IMR-90 (cell line): Measurements from ENCODE around the gene TLCD2. TPM values are rescaled to one million over a fixed set of nuclear protein-coding genes. Genes with fewer than 3 reads are reported as not detected.

Experiments
- ATAC-seq: fragments of 200-7000 bp; cut with Tn5 transposase; 2 replicates; pipeline ENCODE4 v1.9.1; 2020; ENCODE audit warnings: low read depth, mild to moderate bottlenecking, moderate library complexity
- BruUV-seq: library from RNA; stranded (reverse); fragments of 400-500 nt; replicated peaks from 2 replicates; lab custom pipeline; 2021; lab: Mats Ljungman, UMichigan
- CTCF ChIA-PET: fragments of 300-600 bp; formaldehyde crosslinking; extraction: SDS; loops from one replicate; lab custom pipeline; 2021; ENCODE audit warnings: antibody characterized with exemption; lab: Yijun Ruan, JAX
- POLR2A ChIA-PET: fragments of 300-600 bp; sonication (Branson Sonifier 250); formaldehyde crosslinking; loops from one replicate; lab custom pipeline; 2022; ENCODE audit warnings: antibody characterized with exemption; ENCODE audit not compliant: unreplicated experiment; lab: Charles Lee
- DNase-seq: peaks from one replicate; pipeline ENCODE4 v3.0.0; 2013
- H2AFZ ChIP-seq: replicated peaks from 2 replicates; pipeline ENCODE3; 2013; ENCODE audit warnings: low read length, mild to moderate bottlenecking; ENCODE audit not compliant: poor library complexity
- H2AK5ac ChIP-seq: 2 replicates; pipeline ENCODE4 v1.6.1; 2013; ENCODE audit warnings: low read depth, low read length, inconsistent platforms
- H2AK9ac ChIP-seq: replicated peaks from 2 replicates; pipeline ENCODE3; 2013; ENCODE audit warnings: mild to moderate bottlenecking, low read depth, low read length, moderate library complexity; ENCODE audit not compliant: poor library complexity
- H2BK120ac ChIP-seq: 2 replicates; pipeline ENCODE4 v1.6.1; 2013; ENCODE audit warnings: low read depth, low read length, inconsistent platforms
- H2BK15ac ChIP-seq: 3 replicates; pipeline ENCODE4 v1.6.1; 2013; ENCODE audit warnings: low read depth, low read length, inconsistent platforms
- H2BK20ac ChIP-seq: 2 replicates; pipeline ENCODE4 v1.6.1; 2013; ENCODE audit warnings: low read depth, mild to moderate bottlenecking, inconsistent platforms, low read length, moderate library complexity
- H2BK5ac ChIP-seq: 2 replicates; pipeline ENCODE4 v1.6.1; 2013; ENCODE audit warnings: mild to moderate bottlenecking, low read depth, low read length, inconsistent platforms; ENCODE audit not compliant: poor library complexity, severe bottlenecking
- H3K14ac ChIP-seq: replicated peaks from 2 replicates; pipeline ENCODE4 v1.6.1; 2013; ENCODE audit warnings: low read depth, low read length, inconsistent platforms
- H3K18ac ChIP-seq: 2 replicates; pipeline ENCODE4 v1.6.1; 2013; ENCODE audit warnings: low read depth, low read length, control low read depth
- H3K23ac ChIP-seq: 2 replicates; pipeline ENCODE4 v1.6.1; 2013; ENCODE audit warnings: low read depth, low read length, inconsistent platforms
- H3K27ac ChIP-seq: 2 replicates; pipeline ENCODE4 v1.5.1; 2013; ENCODE audit warnings: mild to moderate bottlenecking, control low read depth, low read length; ENCODE audit not compliant: insufficient read depth
- H3K27me3 ChIP-seq: 2 replicates; pipeline ENCODE4 v1.6.1; 2013; ENCODE audit warnings: low read length; ENCODE audit not compliant: control insufficient read depth, insufficient read depth
- H3K36me3 ChIP-seq: 2 replicates; pipeline ENCODE4 v1.6.1; 2013; ENCODE audit warnings: low read length, mixed read lengths; ENCODE audit not compliant: control insufficient read depth, insufficient read depth
- H3K4ac ChIP-seq: 2 replicates; pipeline ENCODE4 v1.6.1; 2013; ENCODE audit warnings: low read depth, low read length, inconsistent platforms
- H3K4me1 ChIP-seq: 2 replicates; pipeline ENCODE4 v1.6.1; 2013; ENCODE audit warnings: low read length, mixed read lengths; ENCODE audit not compliant: control insufficient read depth, insufficient read depth
- H3K4me2 ChIP-seq: 2 replicates; pipeline ENCODE4 v1.6.1; 2013; ENCODE audit warnings: low read depth, mild to moderate bottlenecking, control low read depth, low read length, moderate library complexity
- H3K4me3 ChIP-seq: 2 replicates; pipeline ENCODE4 v1.5.1; 2013; ENCODE audit warnings: low read depth, mild to moderate bottlenecking, control low read depth, low read length, moderate library complexity; ENCODE audit not compliant: insufficient read depth
- H3K56ac ChIP-seq: 2 replicates; pipeline ENCODE4 v1.6.1; 2013; ENCODE audit warnings: low read length, inconsistent platforms; ENCODE audit not compliant: insufficient read depth; ENCODE audit errors: extremely low read depth
- H3K79me1 ChIP-seq, 2 experiments: 2 replicates each; pipeline ENCODE4 v1.6.1; 2013; ENCODE audit warnings: low read length in 2 of 2, inconsistent platforms in 1 of 2, low read depth in 1 of 2
- H3K9ac ChIP-seq: 2 replicates; pipeline ENCODE4 v1.6.1; 2013; ENCODE audit warnings: low read depth, low read length, control low read depth
- H3K9me1 ChIP-seq: 2 replicates; pipeline ENCODE4 v1.6.1; 2013; ENCODE audit warnings: low read length, inconsistent platforms; ENCODE audit not compliant: insufficient read depth
- H3K9me3 ChIP-seq: 2 replicates; pipeline ENCODE4 v1.6.1; 2013; ENCODE audit warnings: low read length; ENCODE audit not compliant: control insufficient read depth, insufficient read depth
- H4K20me1 ChIP-seq: 2 replicates; pipeline ENCODE4 v1.6.1; 2013; ENCODE audit warnings: low read length, inconsistent platforms; ENCODE audit not compliant: insufficient read depth
- H4K5ac ChIP-seq: 2 replicates; pipeline ENCODE4 v1.6.1; 2013; ENCODE audit warnings: mild to moderate bottlenecking, low read depth, low read length, control low read depth
- H4K8ac ChIP-seq, 2 experiments: 2 replicates each; pipeline ENCODE4 v1.6.1; 2013; ENCODE audit warnings: low read depth in 2 of 2, low read length in 2 of 2, control low read depth in 1 of 2, inconsistent platforms in 1 of 2
- H4K91ac ChIP-seq: 2 replicates; pipeline ENCODE4 v1.6.1; 2013; ENCODE audit warnings: low read depth, low read length, inconsistent platforms; ENCODE audit not compliant: insufficient read depth
- CEBPB ChIP-seq: IDR thresholded peaks from 2 replicates; pipeline ENCODE4 v1.6.1; 2012; ENCODE audit warnings: low read depth, low read length, improper control_type of control experiment
- POLR2A ChIP-seq: IDR thresholded peaks from 2 replicates; pipeline ENCODE4 v1.6.1; 2012; ENCODE audit warnings: mild to moderate bottlenecking, low read depth, low read length
- WGBS, 2 experiments: methylation state at CpG; one replicate each; pipeline versions ENCODE4 v1.1.5 to v1.1.7; 2013; ENCODE audit warnings: missing lambda C conversion rate in 2 of 2; ENCODE audit not compliant: insufficient read length in 1 of 2; ENCODE audit errors: extremely low coverage in 2 of 2; 5-methylcytosine and 5-hydroxymethylcytosine counted together
- dilution Hi-C: fragments of 300-500 bp; cut with HindIII; formaldehyde crosslinking; loops from one replicate; pipeline ENCODE4 v1.14.3; 2018; ENCODE audit warnings: low sequenced_read_pairs; ENCODE audit not compliant: unreplicated experiment
- in situ Hi-C: fragments of 300-500 bp; cut with MboI; formaldehyde crosslinking; loops from 3 replicates; pipeline ENCODE4 v1.14.3; 2019; ENCODE audit warnings: low sequenced_read_pairs, inconsistent platforms, mixed read lengths
- intact Hi-C: fragments of 100-400 bp; cut with micrococcal nuclease; formaldehyde crosslinking; loops from 2 replicates; pipeline ENCODE4 v1.10.0; 2022
- polyA plus RNA-seq, 3 experiments: library from polyadenylated mRNA; depleted of rRNA; stranded (reverse); fragments of >200 nt; gene quantifications; 2 replicates each; pipeline ENCODE4 v1.2.3, GENCODE V29; 2012; ENCODE audit warnings: low replicate concordance in 1 of 3
- total RNA-seq: library from RNA; depleted of rRNA; stranded (reverse); fragments of >200 nt; gene quantifications from 2 replicates; pipeline ENCODE4 v1.2.3, GENCODE V29; 2012

TLCD2 gene
- total and polyA plus RNA-seq, 2 of the 4 experiments (the other 2 are of a cell fraction) = 0.72 to 1.2 TPM

DNA sequence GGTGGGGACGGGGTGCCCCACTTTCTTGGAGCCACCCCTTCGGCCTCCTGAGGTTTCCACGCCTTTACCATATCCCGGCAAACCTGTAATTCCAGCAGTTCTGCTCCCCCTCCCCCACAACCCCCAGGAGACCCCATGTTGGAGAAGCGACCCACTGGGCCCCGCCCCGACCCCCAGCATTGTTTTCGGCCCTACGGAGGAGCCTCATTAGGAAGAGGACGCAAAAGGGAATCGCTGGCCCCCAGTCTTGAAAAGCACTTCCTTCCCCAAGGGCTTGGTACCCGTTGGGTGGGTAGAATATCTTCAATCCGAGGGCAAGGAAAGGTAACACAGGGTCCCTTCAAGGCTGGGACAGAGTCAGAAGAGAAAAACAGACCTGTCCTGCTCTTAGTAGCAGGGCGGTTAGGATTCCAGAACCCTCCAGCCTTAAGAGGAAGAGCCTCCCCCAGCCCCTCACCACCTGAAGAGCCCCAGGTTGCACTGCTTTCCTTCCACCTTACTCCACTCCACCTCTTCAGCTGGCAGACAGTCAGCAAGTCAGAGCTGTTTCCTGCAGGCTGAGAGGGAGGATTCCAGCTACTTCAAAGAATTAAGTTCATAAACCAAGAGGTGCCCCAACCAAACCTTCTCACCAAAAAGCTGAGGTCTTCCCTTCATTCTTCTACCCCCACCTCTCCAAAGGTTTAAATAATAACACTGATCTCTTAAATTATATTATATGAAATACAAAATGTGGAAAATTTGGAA lies 803 bp upstream of the TLCD2 start:
- Histone ChIP-seq H2BK20ac (no peak overlapping the region), H4K20me1 (peaks cover 63% of the 10 kb centered on the region), H3K56ac (no peak overlapping the region), H3K79me1 (peaks cover 0 to 52% of the 10 kb centered on the region in 2 experiments; a peak in 2 of 4 replicates), H3K14ac (no peak overlapping the region), H3K9me1 (peaks cover 12% of the 10 kb centered on the region), H2AK5ac (peak overlapping the region; percentile 59), H3K4me1 (peaks cover 27% of the 10 kb centered on the region), H3K9me3 (no peaks in the 10 kb centered on the region), H3K27me3 (no peaks in the 10 kb centered on the region), H3K18ac (no peak overlapping the region), H3K27ac (peak overlapping the region; percentile 28), H4K8ac (no peak overlapping the region), H2AFZ (peak overlapping the region; percentile 89), H3K4me3 (peak overlapping the region; percentile 69), H3K36me3 (peaks cover 43% of the 10 kb centered on the region), H4K5ac (no peak overlapping the region), H2BK15ac (no peak overlapping the region), H4K91ac (no peak overlapping the region), H2AK9ac (peak overlapping the region; percentile 18), H3K23ac (peak overlapping the region; percentile 12; the same call in 1 of the 2 replicates), H2BK5ac (peak overlapping the region; percentile 25), H3K9ac (peak overlapping the region; percentile 46), H3K4me2 (peak overlapping the region; percentile 63), H3K4ac (peak overlapping the region; percentile 73), H2BK120ac (no peak overlapping the region)
- WGBS, 2 experiments = 100% methylated on average over 1 of the region's 14 CpGs; no CpG with 5 or more reads in 1 of the 2 experiments
- ATAC-seq (no peak), DNase-seq (no peak)
- in situ Hi-C loops = loop anchor here (25.0 kb wide), 1 partner anchor 326 kb away; the partner anchor contains the start of genes DPH1, OVCA2 and RTN4RL1
- no TSS peak for BruUV-seq
- dilution Hi-C loops = no loop called here
- CTCF ChIA-PET = interaction anchor here (0.5 kb wide), 1 partner anchor 20 kb away, joined by 4 read pairs; no protein-coding TSS in a partner anchor
- no peak for TF ChIP-seq CEBPB
- TF ChIP-seq POLR2A = peak; percentile 50
- intact Hi-C loops = loop anchor here (2.0 kb wide), 1 partner anchor 42 kb away; no protein-coding TSS in a partner anchor
- POLR2A ChIA-PET = no interaction called here
